HG02870 (cell line): ENCODE data around the gene C6orf136.
A peak's percentile ranks its signal among the peaks of the same experiment; 100 is the strongest.
"Not testable (repeated sequence)": the region's sequence is repeated elsewhere in the genome, so short reads cannot be mapped to it uniquely, and the experiment has no call there.

Experiments
- ATAC-seq: cut with Tn5 transposase; IDR thresholded peaks from one replicate; pipeline ENCODE4 v1.9.1; 2021; ENCODE audit warnings: mild to moderate bottlenecking, moderate library complexity; ENCODE audit not compliant: unreplicated experiment

Gene C6orf136

GRCh38 chr6:30655743-30656094, 8.8 kb downstream of the C6orf136 start:
- no peak for ATAC-seq

- ATAC-seq, result no peak
Observed at GRCh38 chr6:30656513-30656912, 9.6 kb downstream of the C6orf136 start.

- no peak for ATAC-seq
Observed at GRCh38 chr6:30657454-30657853, 10.5 kb downstream of the C6orf136 start.

GRCh38 chr6:30657922-30658321, 11.0 kb downstream of the C6orf136 start:
- not testable (repeated sequence) for ATAC-seq

- ATAC-seq, result no peak
Observed at GRCh38 chr6:30664994-30665767, 18.2 kb downstream of the C6orf136 start.

GRCh38 chr6:30666300-30666699, 19.4 kb downstream of the C6orf136 start:
- not testable (repeated sequence) for ATAC-seq

GRCh38 chr6:30670760-30671527, 24.0 kb downstream of the C6orf136 start:
- ATAC-seq, result no peak

- peak; percentile 71 for ATAC-seq
Observed at GRCh38 chr6:30672445-30673253, 25.7 kb downstream of the C6orf136 start, which contains the start of gene DHX16. Gene DHX16, minus strand, starts transcription at chr6:30673006. Its CDS starts 165 bp downstream, at chr6:30672841.

GRCh38 chr6:30676660-30677285, 29.8 kb downstream of the C6orf136 start:
- ATAC-seq, result no peak

GRCh38 chr6:30678964-30679726, 32.2 kb downstream of the C6orf136 start:
- peak; percentile 37 for ATAC-seq

GRCh38 chr6:30679765-30680535, 33.0 kb downstream of the C6orf136 start:
- ATAC-seq, result no peak

GRCh38 chr6:30681766-30682142, 34.8 kb downstream of the C6orf136 start:
- no peak for ATAC-seq

GRCh38 chr6:30682143-30683117, 35.5 kb downstream of the C6orf136 start:
- ATAC-seq, result peak; percentile 39

GRCh38 chr6:30683183-30683979, 36.4 kb downstream of the C6orf136 start:
- ATAC-seq, result no peak

GRCh38 chr6:30683980-30684338, 37.0 kb downstream of the C6orf136 start:
- ATAC-seq, result no peak

GRCh38 chr6:30684386-30685156, 37.6 kb downstream of the C6orf136 start:
- ATAC-seq, result no peak
